ENCODE measurements around the gene SYTL3. TPM values are rescaled to one million over a fixed set of nuclear protein-coding genes. Genes with fewer than 3 reads are reported as not detected.
A peak's percentile ranks its signal among the peaks of the same experiment; 100 is the strongest.
"Not testable (repeated sequence)": the region's sequence is repeated elsewhere in the genome, so short reads cannot be mapped to it uniquely, and the experiment has no call there.

SYTL3 gene
- total RNA-seq, 2 donors from 2014 or later, result 9.9 to 12.1 TPM

DNA sequence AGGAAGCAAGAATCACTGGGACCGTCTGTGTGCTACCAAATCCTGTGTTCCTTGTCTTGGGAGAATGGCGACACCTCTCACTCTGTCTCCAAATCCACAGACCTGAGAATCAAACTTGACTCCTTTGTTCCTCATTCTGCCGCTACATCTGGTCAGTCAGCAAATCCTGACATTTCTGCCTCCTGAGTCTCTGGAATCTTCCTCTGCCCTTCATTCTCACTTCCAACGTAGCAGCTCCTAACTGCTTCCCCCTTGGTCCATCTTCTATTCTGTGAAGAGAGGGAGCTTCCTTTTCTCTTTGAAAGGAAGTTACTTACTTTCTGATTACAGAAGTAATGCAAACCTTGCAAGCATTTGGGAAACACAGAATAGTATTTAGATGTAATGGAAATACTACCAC, 37.7 kb downstream of the SYTL3 start:
- TF ChIP-seq, protein P1, sequence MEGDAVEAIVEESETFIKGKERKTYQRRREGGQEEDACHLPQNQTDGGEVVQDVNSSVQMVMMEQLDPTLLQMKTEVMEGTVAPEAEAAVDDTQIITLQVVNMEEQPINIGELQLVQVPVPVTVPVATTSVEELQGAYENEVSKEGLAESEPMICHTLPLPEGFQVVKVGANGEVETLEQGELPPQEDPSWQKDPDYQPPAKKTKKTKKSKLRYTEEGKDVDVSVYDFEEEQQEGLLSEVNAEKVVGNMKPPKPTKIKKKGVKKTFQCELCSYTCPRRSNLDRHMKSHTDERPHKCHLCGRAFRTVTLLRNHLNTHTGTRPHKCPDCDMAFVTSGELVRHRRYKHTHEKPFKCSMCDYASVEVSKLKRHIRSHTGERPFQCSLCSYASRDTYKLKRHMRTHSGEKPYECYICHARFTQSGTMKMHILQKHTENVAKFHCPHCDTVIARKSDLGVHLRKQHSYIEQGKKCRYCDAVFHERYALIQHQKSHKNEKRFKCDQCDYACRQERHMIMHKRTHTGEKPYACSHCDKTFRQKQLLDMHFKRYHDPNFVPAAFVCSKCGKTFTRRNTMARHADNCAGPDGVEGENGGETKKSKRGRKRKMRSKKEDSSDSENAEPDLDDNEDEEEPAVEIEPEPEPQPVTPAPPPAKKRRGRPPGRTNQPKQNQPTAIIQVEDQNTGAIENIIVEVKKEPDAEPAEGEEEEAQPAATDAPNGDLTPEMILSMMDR (IDR thresholded peaks at IDR 0.05), result no peak
- TF ChIP-seq POLR2A (IDR thresholded peaks at IDR 0.05), result no peak
- no peak for TF ChIP-seq POLR2AphosphoS5 (IDR thresholded peaks at IDR 0.05)
- DNase-seq (ENCODE audit: low spot score), result no peak
- Histone ChIP-seq H3K36me3 (no peaks in the 10 kb centered on the region), H3K27me3 (replicated peaks; ENCODE audit: insufficient read depth) (no peaks in the 10 kb centered on the region), H3K9me3 (no peaks in the 10 kb centered on the region), H3K4me1 (replicated peaks) (no peaks in the 10 kb centered on the region), H3K27ac (peak overlapping the region in 1 of 2 donors; percentile 26), H3K4me3 (no peak overlapping the region)
- WGBS, result 88% methylated on average over 4 of the region's 4 CpGs
- intact Hi-C loops (cut with DNase I), result loop anchor here (5.0 kb wide), 1 partner anchor 465 kb away; no protein-coding TSS in a partner anchor

DNA sequence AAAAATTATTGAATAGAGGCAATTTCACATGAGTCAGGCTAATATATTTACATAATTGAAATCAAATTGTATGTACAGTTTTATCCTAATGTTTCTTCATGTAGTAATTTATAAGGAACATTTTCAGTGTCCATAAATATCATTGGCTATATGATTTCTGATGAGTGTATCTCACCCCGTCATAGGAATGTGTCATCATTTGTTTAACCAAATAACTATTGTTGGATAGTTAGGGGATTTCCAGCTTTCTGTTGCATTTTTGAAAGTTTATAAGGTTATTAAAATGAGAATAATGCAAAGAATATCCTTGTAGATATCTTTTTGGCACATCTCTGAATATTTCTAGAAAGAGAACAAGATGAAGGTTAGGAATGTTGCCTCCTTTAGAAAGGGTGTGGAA, 39.0 kb downstream of the SYTL3 start:
- H3K27ac ChIP-seq, result no peak overlapping the region
- intact Hi-C loops (cut with DNase I), result loop anchor here (5.0 kb wide), 1 partner anchor 467 kb away; no protein-coding TSS in a partner anchor

DNA sequence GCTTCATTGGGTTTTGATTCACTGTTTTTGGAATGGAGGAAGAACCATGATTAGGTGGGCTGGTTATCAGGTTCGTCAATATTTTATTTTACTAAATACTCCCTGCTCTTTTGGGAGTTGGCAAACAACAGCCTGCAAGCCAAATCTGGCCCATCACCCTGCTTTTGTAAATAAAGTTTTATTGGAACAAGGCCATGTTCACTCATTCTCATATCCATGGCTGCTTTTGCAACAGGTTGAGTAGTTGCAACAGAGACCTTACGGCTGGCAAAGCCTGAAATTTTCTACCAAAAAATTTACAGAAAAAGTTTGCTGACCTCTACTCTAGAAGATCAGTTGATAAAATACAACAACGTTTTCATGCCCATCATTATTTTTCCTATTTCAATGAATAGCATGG, 45.1 kb downstream of the SYTL3 start:
- H3K27ac ChIP-seq, result no peak overlapping the region
- H3K36me3 ChIP-seq, result no peaks in the 10 kb centered on the region
- TF ChIP-seq POLR2AphosphoS5 (IDR thresholded peaks at IDR 0.05) (no peak), POLR2A (IDR thresholded peaks at IDR 0.05) (no peak)
- TF ChIP-seq, protein P1 (IDR thresholded peaks at IDR 0.05), result no peak
- intact Hi-C loops (cut with DNase I), result loop anchor here (5.0 kb wide), 1 partner anchor 488 kb away; no protein-coding TSS in a partner anchor
- H3K4me1 ChIP-seq (replicated peaks), result no peaks in the 10 kb centered on the region
- no peak for DNase-seq (ENCODE audit: low spot score)
- H3K9me3 ChIP-seq, result no peaks in the 10 kb centered on the region
- H3K27me3 ChIP-seq (replicated peaks; ENCODE audit: insufficient read depth), result no peaks in the 10 kb centered on the region
- 84% methylated on average over 3 of the region's 3 CpGs for WGBS
- H3K4me3 ChIP-seq, result no peak overlapping the region

More for the DNA sequence above, 39.0 kb downstream of the SYTL3 start:
- WGBS, result 77% methylated on average over 1 of the region's 1 CpG
- Histone ChIP-seq H3K36me3 (no peaks in the 10 kb centered on the region), H3K4me1 (replicated peaks) (no peaks in the 10 kb centered on the region), H3K27me3 (replicated peaks; ENCODE audit: insufficient read depth) (no peaks in the 10 kb centered on the region), H3K9me3 (no peaks in the 10 kb centered on the region), H3K4me3 (no peak overlapping the region)
- DNase-seq (ENCODE audit: low spot score), result no peak
- TF ChIP-seq POLR2A (IDR thresholded peaks at IDR 0.05), result no peak
- TF ChIP-seq, protein P1 (IDR thresholded peaks at IDR 0.05), result no peak
- no peak for TF ChIP-seq POLR2AphosphoS5 (IDR thresholded peaks at IDR 0.05)

DNA sequence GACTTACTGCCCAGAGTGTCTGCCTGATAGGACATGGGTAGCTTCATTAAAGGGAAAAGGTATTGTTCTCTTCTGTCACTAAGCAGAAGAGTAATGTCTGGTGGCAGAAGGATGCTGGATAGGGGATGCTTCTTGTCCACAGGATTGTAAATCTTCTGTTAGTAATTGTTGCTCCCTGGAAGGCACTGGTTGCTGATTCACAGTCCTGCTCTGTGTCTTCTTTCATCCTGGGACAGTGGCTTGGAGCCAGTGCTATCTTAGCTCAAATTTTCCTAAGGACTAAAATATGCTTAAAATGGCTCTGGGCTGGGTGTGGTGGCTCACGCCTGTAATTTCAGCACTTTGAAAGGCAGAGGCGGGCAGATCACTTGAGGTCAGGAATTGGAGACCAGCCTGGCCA, 48.0 kb downstream of the SYTL3 start:
- no peaks in the 10 kb centered on the region for H3K36me3 ChIP-seq
- H3K27ac ChIP-seq, result no peak overlapping the region
- WGBS, result 88% methylated on average over 2 of the region's 2 CpGs
- H3K4me3 ChIP-seq, result no peak overlapping the region
- intact Hi-C loops (cut with DNase I), result no loop called here
- no peaks in the 10 kb centered on the region for H3K9me3 ChIP-seq
- no peak for DNase-seq (ENCODE audit: low spot score)
- no peaks in the 10 kb centered on the region for H3K4me1 ChIP-seq (replicated peaks)
- TF ChIP-seq POLR2A (IDR thresholded peaks at IDR 0.05) (no peak), POLR2AphosphoS5 (IDR thresholded peaks at IDR 0.05) (no peak)
- TF ChIP-seq, protein P1 (IDR thresholded peaks at IDR 0.05), result no peak
- no peaks in the 10 kb centered on the region for H3K27me3 ChIP-seq (replicated peaks; ENCODE audit: insufficient read depth)

DNA sequence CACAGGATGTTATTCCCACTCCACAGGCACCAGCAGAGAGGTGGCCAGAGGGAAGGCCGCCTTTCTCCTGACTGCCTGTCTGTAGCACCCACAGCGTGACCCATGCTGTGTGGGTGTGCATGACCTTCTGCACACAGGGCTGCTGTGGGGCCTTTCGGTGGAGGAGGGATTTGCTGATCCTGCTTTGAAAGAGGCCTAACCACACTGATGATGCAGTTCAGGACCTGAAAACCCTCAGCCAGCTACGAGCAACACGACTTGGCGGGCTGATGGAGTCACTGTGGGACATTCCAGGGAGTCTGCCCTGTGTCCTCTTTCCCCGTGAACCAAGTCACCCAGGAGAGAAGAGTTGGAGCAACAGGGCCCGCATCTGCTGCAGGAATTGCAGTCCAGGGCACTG, 49.1 kb downstream of the SYTL3 start:
- Histone ChIP-seq H3K27me3 (replicated peaks; ENCODE audit: insufficient read depth) (no peaks in the 10 kb centered on the region), H3K4me3 (no peak overlapping the region), H3K9me3 (no peaks in the 10 kb centered on the region), H3K36me3 (no peaks in the 10 kb centered on the region), H3K4me1 (replicated peaks) (no peaks in the 10 kb centered on the region), H3K27ac (no peak overlapping the region)
- intact Hi-C loops (cut with DNase I), result no loop called here
- no peak for DNase-seq (ENCODE audit: low spot score)
- 96% methylated on average over 8 of the region's 8 CpGs for WGBS
- no peak for TF ChIP-seq POLR2A (IDR thresholded peaks at IDR 0.05)
- no peak for TF ChIP-seq POLR2AphosphoS5 (IDR thresholded peaks at IDR 0.05)
- TF ChIP-seq, protein P1 (IDR thresholded peaks at IDR 0.05), result no peak

DNA sequence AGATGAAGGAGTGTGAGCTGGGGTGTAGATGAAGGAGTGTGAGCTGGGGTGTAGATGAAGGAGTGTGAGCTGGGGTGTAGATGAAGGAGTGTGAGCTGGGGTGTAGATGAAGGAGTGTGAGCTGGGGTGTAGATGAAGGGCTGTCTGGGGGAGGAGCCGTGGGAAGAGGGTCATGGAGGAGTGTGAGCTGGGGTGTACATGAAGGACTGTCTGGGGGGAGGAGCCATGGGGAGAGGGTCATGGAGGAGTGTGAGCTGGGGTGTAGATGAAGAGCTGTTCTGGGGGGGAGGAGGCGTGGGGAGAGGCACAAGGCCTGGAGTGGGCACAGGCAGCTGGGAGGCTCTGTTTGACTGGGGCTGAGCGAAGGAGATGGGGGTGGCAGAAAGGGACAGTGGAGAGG, 51.4 kb downstream of the SYTL3 start:
- not testable (repeated sequence) for DNase-seq (ENCODE audit: low spot score); H3K4me1 ChIP-seq (replicated peaks); H3K36me3 ChIP-seq; H3K27me3 ChIP-seq (replicated peaks; ENCODE audit: insufficient read depth); H3K4me3 ChIP-seq; H3K9me3 ChIP-seq; H3K27ac ChIP-seq
- intact Hi-C loops (cut with DNase I), result loop anchor here (10.0 kb wide), 1 partner anchor 404 kb away; no protein-coding TSS in a partner anchor
- WGBS, result 96% methylated on average over 3 of the region's 3 CpGs

All from prostate gland (tissue), 2 donors.